WTC11 (cell line): ENCODE measurements around the gene NUDT3. TPM values are rescaled to one million over a fixed set of nuclear protein-coding genes. Genes with fewer than 3 reads are reported as not detected.
A peak's percentile ranks its signal among the peaks of the same experiment; 100 is the strongest.

Source experiments
- ARID4B ChIP-seq: sonication (generic); formaldehyde crosslinking; IDR thresholded peaks from 2 replicates; pipeline ENCODE4 v1.8.0; 2023; ENCODE audit warnings: missing genetic modification reagents, mild to moderate bottlenecking, borderline replicate concordance
- ATF1 ChIP-seq: sonication (generic); formaldehyde crosslinking; IDR thresholded peaks from 2 replicates; pipeline ENCODE4 v1.8.1; 2023; ENCODE audit warnings: mild to moderate bottlenecking, moderate library complexity, missing genetic modification reagents
- ATF6 ChIP-seq: sonication (generic); formaldehyde crosslinking; IDR thresholded peaks from 2 replicates; pipeline ENCODE4 v1.8.1; 2023; ENCODE audit warnings: mild to moderate bottlenecking, missing genetic modification reagents
- E2F5 ChIP-seq: sonication (generic); formaldehyde crosslinking; IDR thresholded peaks from 2 replicates; pipeline ENCODE4 v1.8.1; 2022; ENCODE audit warnings: mild to moderate bottlenecking, moderate library complexity, missing genetic modification reagents
- ERG ChIP-seq: fragments of 250-450 bp; sonication (Bioruptor Pico); IDR thresholded peaks from 2 replicates; pipeline ENCODE4 v1.8.0; 2021; ENCODE audit warnings: mild to moderate bottlenecking
- ETV6 ChIP-seq: sonication (generic); formaldehyde crosslinking; IDR thresholded peaks from 2 replicates; pipeline ENCODE4 v1.8.1; 2022; ENCODE audit warnings: mild to moderate bottlenecking, missing genetic modification reagents
- FOXJ3 ChIP-seq: sonication (generic); formaldehyde crosslinking; IDR thresholded peaks from 2 replicates; pipeline ENCODE4 v1.9.0; 2021; ENCODE audit warnings: missing genetic modification reagents, mild to moderate bottlenecking, borderline replicate concordance
- HMGXB4 ChIP-seq: sonication (generic); formaldehyde crosslinking; IDR thresholded peaks from 2 replicates; pipeline ENCODE4 v1.8.1; 2023; ENCODE audit warnings: mild to moderate bottlenecking, moderate library complexity, missing genetic modification reagents
- NFATC4 ChIP-seq: fragments of 250-450 bp; sonication (Bioruptor Pico); IDR thresholded peaks from 2 replicates; pipeline ENCODE4 v1.9.0; 2021; ENCODE audit warnings: mild to moderate bottlenecking
- PRDM15 ChIP-seq: sonication (generic); formaldehyde crosslinking; IDR thresholded peaks from 2 replicates; pipeline ENCODE4 v1.8.0; 2022; ENCODE audit warnings: missing genetic modification reagents
- PRRX2 ChIP-seq: fragments of 250-450 bp; sonication (Bioruptor Pico); IDR thresholded peaks from 2 replicates; pipeline ENCODE4 v1.8.0; 2021; ENCODE audit warnings: mild to moderate bottlenecking
- TEAD1 ChIP-seq: sonication (generic); formaldehyde crosslinking; IDR thresholded peaks from 2 replicates; pipeline ENCODE4 v1.8.0; 2022; ENCODE audit warnings: mild to moderate bottlenecking, missing genetic modification reagents
- TEAD4 ChIP-seq: sonication (generic); formaldehyde crosslinking; IDR thresholded peaks from 2 replicates; pipeline ENCODE4 v1.8.0; 2022; ENCODE audit warnings: mild to moderate bottlenecking, missing genetic modification reagents
- ZBTB21 ChIP-seq: sonication (generic); formaldehyde crosslinking; IDR thresholded peaks from 2 replicates; pipeline ENCODE4 v1.8.1; 2023; ENCODE audit warnings: mild to moderate bottlenecking, missing genetic modification reagents, borderline replicate concordance
- ZMAT4 ChIP-seq: fragments of 250-450 bp; sonication (Bioruptor Pico); IDR thresholded peaks from 2 replicates; pipeline ENCODE4 v1.9.0; 2021; ENCODE audit warnings: mild to moderate bottlenecking
- ZNF532 ChIP-seq: fragments of 250-450 bp; sonication (Bioruptor Pico); IDR thresholded peaks from 2 replicates; pipeline ENCODE4 v1.9.0; 2021; ENCODE audit warnings: mild to moderate bottlenecking, borderline replicate concordance
- total RNA-seq: library from RNA; stranded (reverse); gene quantifications from 3 replicates; pipeline ENCODE4 v1.2.3, GENCODE V29; 2021

NUDT3 gene
- total RNA-seq, 1 experiment from 2014 or later = 30.0 TPM

GRCh38 chr6:34235307-34236130 is 156.9 kb downstream of the NUDT3 start (continued):
- TF ChIP-seq ZNF532 = peak; percentile 50; the same call in 1 of the 2 replicates
- peak; percentile 89 for TF ChIP-seq ERG (CRISPR knock-in tag)
- TF ChIP-seq PRDM15 = peak; percentile 7; the same call in 1 of the 2 replicates
- TF ChIP-seq ETV6 (CRISPR knock-in tag) = peak; percentile 43; the same call in 1 of the 2 replicates
- TF ChIP-seq PRRX2 (CRISPR knock-in tag) = peak; percentile 90
- no peak for TF ChIP-seq ATF6 (CRISPR knock-in tag)
- TF ChIP-seq ARID4B = peak; percentile 80; the same call in 1 of the 2 replicates
- peak; percentile 19; the same call in 1 of the 2 replicates for TF ChIP-seq TEAD4 (CRISPR knock-in tag)
- peak; percentile 9; the same call in 1 of the 2 replicates for TF ChIP-seq HMGXB4 (CRISPR knock-in tag)
- peak; percentile 72; the same call in 1 of the 2 replicates for TF ChIP-seq TEAD1
- no peak for TF ChIP-seq ZBTB21 (CRISPR knock-in tag)
- TF ChIP-seq ATF1 = no peak
- peak; percentile 95 for TF ChIP-seq E2F5 (CRISPR knock-in tag)
- peak; percentile 74 for TF ChIP-seq NFATC4 (CRISPR knock-in tag)
- no peak for TF ChIP-seq FOXJ3 (CRISPR knock-in tag)
- TF ChIP-seq ZMAT4 = no peak
